HG03159 (cell line): ENCODE measurements around the gene IVD.
A peak's percentile ranks its signal among the peaks of the same experiment; 100 is the strongest.

ENCODE experiments used
- ATAC-seq: cut with Tn5 transposase; IDR thresholded peaks from one replicate; pipeline ENCODE4 v1.9.1; 2021; ENCODE audit warnings: mild to moderate bottlenecking, moderate library complexity; ENCODE audit not compliant: unreplicated experiment

Gene IVD

GRCh38 chr15:40436892-40437751, 31.5 kb downstream of the IVD start:
- no peak for ATAC-seq

GRCh38 chr15:40437752-40438687, 32.4 kb downstream of the IVD start:
- no peak for ATAC-seq

GRCh38 chr15:40438712-40439111, 33.1 kb downstream of the IVD start:
- ATAC-seq, result no peak

- ATAC-seq, result no peak
Observed at GRCh38 chr15:40439461-40439959, 33.9 kb downstream of the IVD start.

- ATAC-seq, result no peak
Observed at GRCh38 chr15:40439960-40440742, 34.6 kb downstream of the IVD start.

GRCh38 chr15:40440743-40441564, 35.4 kb downstream of the IVD start, which contains the start of gene BAHD1:
BAHD1 (plus strand) TSS chr15:40440953; CDS start chr15:40458465, 17,512 bp downstream.
- peak; percentile 89 for ATAC-seq

- no peak for ATAC-seq
Observed at GRCh38 chr15:40441565-40442531, 36.3 kb downstream of the IVD start.

GRCh38 chr15:40443255-40443654, 37.7 kb downstream of the IVD start:
- no peak for ATAC-seq

GRCh38 chr15:40443846-40444245, 38.3 kb downstream of the IVD start:
- ATAC-seq, result no peak

- ATAC-seq, result no peak
Observed at GRCh38 chr15:40444736-40445135, 39.1 kb downstream of the IVD start.

GRCh38 chr15:40445421-40445922, 39.9 kb downstream of the IVD start:
- ATAC-seq, result no peak

GRCh38 chr15:40446144-40446543, 40.5 kb downstream of the IVD start:
- no peak for ATAC-seq

GRCh38 chr15:40448354-40448753, 42.8 kb downstream of the IVD start:
- no peak for ATAC-seq

GRCh38 chr15:40449275-40449674, 43.7 kb downstream of the IVD start:
- ATAC-seq, result no peak

GRCh38 chr15:40450047-40450446, 44.5 kb downstream of the IVD start:
- ATAC-seq, result no peak

GRCh38 chr15:40451527-40452158, 46.0 kb downstream of the IVD start:
- ATAC-seq, result no peak

GRCh38 chr15:40452296-40453090, 46.9 kb downstream of the IVD start:
- ATAC-seq, result no peak
